H1 (cell line): ENCODE results near the gene ZNF747. TPM values are rescaled to one million over a fixed set of nuclear protein-coding genes. Genes with fewer than 3 reads are reported as not detected.

Experiments used
- CHD2 ChIP-seq: IDR thresholded peaks from 2 replicates; pipeline ENCODE4 v1.6.1; 2012; ENCODE audit warnings: low read length, improper control_type of control experiment
- CREB1 ChIP-seq: IDR thresholded peaks from 2 replicates; pipeline ENCODE4 v1.6.1; 2012; ENCODE audit warnings: inconsistent platforms
- GTF2F1 ChIP-seq: IDR thresholded peaks from 2 replicates; pipeline ENCODE4 v1.6.1; 2012; ENCODE audit warnings: low read depth, low read length, improper control_type of control experiment, borderline replicate concordance
- NRF1 ChIP-seq: IDR thresholded peaks from 2 replicates; pipeline ENCODE4 v1.6.1; 2011; ENCODE audit warnings: mild to moderate bottlenecking, low read depth, low read length, improper control_type of control experiment
- POLR2A ChIP-seq, 2 experiments: IDR thresholded peaks; 1 replicate in 1 of 2; 2 replicates in 1 of 2; pipeline ENCODE4 v1.6.1; 2011; ENCODE audit warnings: low read depth in 2 of 2, low read length in 2 of 2, mild to moderate bottlenecking in 2 of 2; ENCODE audit errors: control extremely low read depth in 1 of 2
- POLR2AphosphoS5 ChIP-seq: IDR thresholded peaks from 2 replicates; pipeline ENCODE4 v1.6.1; 2011; ENCODE audit warnings: low read depth, low read length
- POU5F1 ChIP-seq: IDR thresholded peaks from 2 replicates; pipeline ENCODE4 v1.6.1; 2011; ENCODE audit warnings: low read depth, mild to moderate bottlenecking, low read length, moderate library complexity
- RAD21 ChIP-seq, 2 experiments: IDR thresholded peaks in 1 of 2; conservative IDR thresholded peaks in 1 of 2; 2 replicates each; pipeline ENCODE4 v1.6.1; 2011; ENCODE audit warnings: low read depth in 2 of 2, low read length in 2 of 2, improper control_type of control experiment in 1 of 2, inconsistent platforms in 1 of 2, mild to moderate bottlenecking in 1 of 2, moderate library complexity in 1 of 2
- SIX5 ChIP-seq: IDR thresholded peaks from 2 replicates; pipeline ENCODE4 v1.6.1; 2011; ENCODE audit warnings: mild to moderate bottlenecking, low read depth, low read length
- SRF ChIP-seq: IDR thresholded peaks from 2 replicates; pipeline ENCODE4 v1.6.1; 2011; ENCODE audit warnings: mild to moderate bottlenecking, low read depth, low read length, moderate library complexity
- SUZ12 ChIP-seq: fragments of 200-600 bp; sonication (generic); IDR thresholded peaks from 2 replicates; pipeline ENCODE4 v1.6.1; 2012; ENCODE audit warnings: mild to moderate bottlenecking, inconsistent platforms, low read length, moderate library complexity, mixed read lengths
- TAF1 ChIP-seq: IDR thresholded peaks from 2 replicates; pipeline ENCODE4 v1.6.1; 2011; ENCODE audit warnings: mild to moderate bottlenecking, low read depth, low read length
- TBP ChIP-seq: IDR thresholded peaks from 2 replicates; pipeline ENCODE4 v1.6.1; 2011; ENCODE audit warnings: low read depth, low read length, improper control_type of control experiment
- YY1 ChIP-seq: IDR thresholded peaks from 2 replicates; pipeline ENCODE4 v1.6.1; 2011; ENCODE audit warnings: low read depth, mild to moderate bottlenecking, low read length
- polyA plus RNA-seq, 7 experiments: library from polyadenylated mRNA; depleted of rRNA in 3 of 7; stranded (reverse) in 5 of 7; unstranded in 2 of 7; fragments of >200 nt in 5 of 7; fragments of 200-250 nt in 2 of 7; gene quantifications; 1 replicate in 5 of 7; 2 replicates in 1 of 7; 4 replicates in 1 of 7; pipeline versions ENCODE4 v1.2.1 to v1.2.3, GENCODE V29; 2011 to 2013; ENCODE audit warnings: missing spikeins in 2 of 7, mixed read lengths in 2 of 7
- total RNA-seq: library from RNA; stranded (reverse); fragmentation: NEBNext Ultra II Directional; extraction: Animal tissue kit (Norgen Biotek cat#: 25700); gene quantifications from 2 replicates; pipeline ENCODE4 v1.2.1, GENCODE V29; 2021
- TF ChIP-seq, protein P1 (sequence below): IDR thresholded peaks from 2 replicates; pipeline ENCODE4 v1.6.1; 2012; ENCODE audit warnings: inconsistent platforms

Gene ZNF747
- total and polyA plus RNA-seq, 2 of the 8 experiments (the other 6 are each of a cell fraction or from before 2014, with no cell fraction given): 9.9 to 10.3 TPM

GRCh38 chr16:30534368-30535105 is at the start of gene ZNF747 (continued):
- TF ChIP-seq TAF1 (peak; percentile 59), POLR2A (IDR thresholded peaks at IDR 0.05; ENCODE audit: control extremely low read depth in 1 of 2, low read depth in 2 of 2, low read length in 2 of 2) (peak in 1 of 2 experiments; percentile 81; a peak in 2 of 3 replicates), SUZ12 (no peak), CHD2 (peak; percentile 54; the same call in 1 of the 2 replicates), YY1 (peak; percentile 100), SIX5 (peak; percentile 45; the same call in 1 of the 2 replicates), SRF (peak; percentile 40; the same call in 1 of the 2 replicates), RAD21 (IDR thresholded peaks at IDR 0.05 in 1 of 2, conservative IDR thresholded peaks at IDR 0.05 in 1 of 2; ENCODE audit: low read depth in 2 of 2, low read length in 2 of 2) (0 out of 4 replicates have a peak, but pooled peaks of 1 of the 2 experiments have one; percentile 9), POU5F1 (no peak), GTF2F1 (no peak), POLR2AphosphoS5 (peak; percentile 34; the same call in 1 of the 2 replicates), TBP (peak; percentile 69; the same call in 1 of the 2 replicates), NRF1 (peak; percentile 80), CREB1 (peak; percentile 85)
- TF ChIP-seq, protein P1, sequence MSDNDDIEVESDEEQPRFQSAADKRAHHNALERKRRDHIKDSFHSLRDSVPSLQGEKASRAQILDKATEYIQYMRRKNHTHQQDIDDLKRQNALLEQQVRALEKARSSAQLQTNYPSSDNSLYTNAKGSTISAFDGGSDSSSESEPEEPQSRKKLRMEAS: peak; percentile 69
